Measurements from ENCODE around the gene ZNF341.

ZNF341 gene

GRCh38 chr20:33703498-33704137 lies 28.2 kb upstream of the ZNF341 start:
- no peak for DNase-seq (ENCODE audit: low read depth)
- H3K4me3 ChIP-seq (ENCODE audit: low read depth, low read length), result no peak overlapping the region
- TF ChIP-seq CTCF (IDR thresholded peaks at IDR 0.05; ENCODE audit: control insufficient read depth, extremely low read depth, insufficient read depth), result no peak

- H3K4me3 ChIP-seq (ENCODE audit: low read depth, low read length), result no peak overlapping the region
- no peak for TF ChIP-seq CTCF (IDR thresholded peaks at IDR 0.05; ENCODE audit: control insufficient read depth, extremely low read depth, insufficient read depth)
- no peak for DNase-seq (ENCODE audit: low read depth)
Observed at GRCh38 chr20:33704197-33704924, 27.4 kb upstream of the ZNF341 start.

GRCh38 chr20:33707668-33708067 lies 24.1 kb upstream of the ZNF341 start:
- TF ChIP-seq CTCF (IDR thresholded peaks at IDR 0.05; ENCODE audit: control insufficient read depth, extremely low read depth, insufficient read depth), result no peak
- no peak for DNase-seq (ENCODE audit: low read depth)
- no peak overlapping the region for H3K4me3 ChIP-seq (ENCODE audit: low read depth, low read length)

GRCh38 chr20:33709398-33709797 lies 22.4 kb upstream of the ZNF341 start:
- TF ChIP-seq CTCF (IDR thresholded peaks at IDR 0.05; ENCODE audit: control insufficient read depth, extremely low read depth, insufficient read depth), result no peak
- no peak overlapping the region for H3K4me3 ChIP-seq (ENCODE audit: low read depth, low read length)
- DNase-seq (ENCODE audit: low read depth), result no peak

GRCh38 chr20:33709905-33710541 lies 21.8 kb upstream of the ZNF341 start:
- TF ChIP-seq CTCF (IDR thresholded peaks at IDR 0.05; ENCODE audit: control insufficient read depth, extremely low read depth, insufficient read depth), result no peak
- H3K4me3 ChIP-seq (ENCODE audit: low read depth, low read length), result no peak overlapping the region
- DNase-seq (ENCODE audit: low read depth), result no peak

- no peak for TF ChIP-seq CTCF (IDR thresholded peaks at IDR 0.05; ENCODE audit: control insufficient read depth, extremely low read depth, insufficient read depth)
- no peak for DNase-seq (ENCODE audit: low read depth)
- H3K4me3 ChIP-seq (ENCODE audit: low read depth, low read length), result no peak overlapping the region
Observed at GRCh38 chr20:33710681-33711445, 20.9 kb upstream of the ZNF341 start.
